Iris pigment epithelial cell (primary cell): ENCODE results near the gene FOXD3.
A peak's percentile ranks its signal among the peaks of the same experiment; 100 is the strongest.

Source experiments
- DNase-seq: peaks from one replicate; pipeline ENCODE4 v3.0.0-alpha.2; 2011; ENCODE audit warnings: low read depth

FOXD3 gene

GRCh38 chr1:63322114-63322943, at the start of gene FOXD3:
Gene FOXD3 (plus strand): TSS chr1:63322567. CDS start chr1:63323059, 492 bp downstream.
- no peak for DNase-seq

DNA sequence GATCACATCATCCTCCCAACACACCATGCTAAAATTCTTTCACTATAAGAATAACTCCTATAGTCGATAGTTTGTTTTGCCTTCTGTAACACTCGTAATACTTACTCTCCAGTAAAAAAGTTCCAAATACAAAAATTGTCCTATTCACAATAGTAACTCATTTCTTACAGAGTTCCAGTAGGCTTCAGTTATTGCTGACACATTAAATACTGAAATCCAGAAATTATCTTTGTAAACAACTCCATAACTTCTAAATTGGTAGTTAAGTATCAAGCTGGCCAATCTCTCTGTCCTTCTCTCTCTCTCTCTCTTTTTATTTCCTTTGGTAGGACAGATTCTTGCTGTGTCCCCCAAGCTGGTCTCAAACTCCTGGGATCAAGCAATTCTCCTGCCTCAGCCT, 49.6 kb upstream of the FOXD3 start:
- DNase-seq = no peak

DNA sequence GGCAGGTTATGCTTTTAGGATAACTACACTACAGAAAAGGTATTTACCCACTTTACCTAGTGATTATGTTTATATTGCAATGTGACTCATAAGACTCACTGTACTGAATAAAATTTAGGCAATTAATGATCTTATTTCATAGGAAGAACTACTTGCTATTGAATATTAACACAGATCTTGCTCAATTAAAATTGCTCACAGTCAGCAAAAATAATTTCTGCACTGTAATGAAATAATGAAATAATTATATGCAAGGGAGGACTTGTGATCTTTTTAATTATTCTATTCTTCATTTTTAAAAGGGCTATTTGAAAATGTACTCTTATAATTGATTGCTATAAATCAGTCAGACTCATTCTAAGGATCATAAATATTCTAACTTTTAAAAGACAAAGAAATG, 48.0 kb upstream of the FOXD3 start:
- DNase-seq = no peak

GRCh38 chr1:63274979-63275378, 47.4 kb upstream of the FOXD3 start:
- no peak for DNase-seq

- DNase-seq = no peak
Measured at GRCh38 chr1:63276624-63277023, 45.7 kb upstream of the FOXD3 start.

DNA sequence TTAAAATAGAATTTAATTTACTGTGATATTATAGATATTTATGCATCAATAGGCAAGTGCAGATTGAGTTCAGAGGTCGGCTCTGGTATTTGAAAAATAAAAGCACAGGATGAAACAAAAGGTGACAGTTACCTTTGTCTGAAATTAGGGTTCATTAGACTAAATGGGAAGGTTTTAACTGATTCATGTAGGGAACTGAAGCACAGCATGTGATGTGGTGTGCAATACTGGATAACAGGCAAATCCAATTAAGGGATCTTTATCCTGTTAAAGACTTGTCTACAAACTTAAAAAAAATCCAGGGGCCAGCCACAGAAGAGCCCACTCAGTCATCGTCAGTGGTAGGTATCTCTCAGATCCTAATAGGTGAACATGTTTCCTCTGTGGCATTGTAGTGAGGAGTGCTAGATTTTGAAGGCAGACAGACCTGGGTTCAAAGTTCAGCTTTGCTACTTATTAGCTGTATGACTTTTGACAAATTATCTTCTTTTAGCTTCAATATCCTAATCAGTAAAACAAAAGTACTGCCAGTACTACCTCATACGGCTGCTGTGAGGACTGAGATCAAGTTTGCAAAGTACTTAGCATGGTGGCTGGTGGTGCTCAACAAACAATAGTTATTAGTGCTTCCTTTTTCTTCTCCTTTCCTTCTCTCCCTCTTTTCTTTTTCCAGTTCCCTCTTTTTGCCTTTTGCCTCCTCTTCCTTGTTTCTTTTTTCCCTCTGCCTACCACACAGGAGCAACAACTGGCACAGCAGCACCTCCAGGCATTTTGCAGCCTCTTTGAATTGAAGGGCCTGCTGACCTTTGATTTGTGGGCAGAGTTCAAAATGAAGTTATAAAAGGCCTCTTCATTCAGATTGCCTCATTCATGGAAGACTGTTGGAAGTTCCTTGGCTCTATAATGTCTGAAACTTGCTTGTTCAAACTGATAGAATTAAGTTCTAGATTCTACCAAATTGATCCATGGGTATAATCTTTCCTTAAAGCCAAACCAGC, 44.9 kb upstream of the FOXD3 start:
- no peak for DNase-seq

GRCh38 chr1:63281753-63282152, 40.6 kb upstream of the FOXD3 start:
- no peak for DNase-seq

DNA sequence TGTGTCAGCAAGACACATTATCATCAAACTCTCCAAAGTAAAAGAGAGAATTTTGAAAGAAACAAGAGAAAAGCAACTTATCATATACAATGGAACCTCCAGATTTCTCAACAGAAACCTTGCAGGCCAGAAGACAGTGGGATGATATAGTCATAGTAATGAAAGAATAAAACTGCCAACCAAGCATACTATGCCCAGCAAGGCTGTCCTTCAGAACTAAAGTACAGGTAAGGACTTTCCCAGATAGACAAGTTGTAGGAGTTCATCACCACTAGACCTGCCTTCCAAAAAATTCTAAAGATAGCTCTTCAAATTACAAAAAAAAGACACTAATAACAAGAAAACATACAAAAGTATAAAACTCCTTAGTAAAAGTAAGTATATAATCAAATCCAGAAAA, 33.2 kb upstream of the FOXD3 start:
- DNase-seq = no peak

DNA sequence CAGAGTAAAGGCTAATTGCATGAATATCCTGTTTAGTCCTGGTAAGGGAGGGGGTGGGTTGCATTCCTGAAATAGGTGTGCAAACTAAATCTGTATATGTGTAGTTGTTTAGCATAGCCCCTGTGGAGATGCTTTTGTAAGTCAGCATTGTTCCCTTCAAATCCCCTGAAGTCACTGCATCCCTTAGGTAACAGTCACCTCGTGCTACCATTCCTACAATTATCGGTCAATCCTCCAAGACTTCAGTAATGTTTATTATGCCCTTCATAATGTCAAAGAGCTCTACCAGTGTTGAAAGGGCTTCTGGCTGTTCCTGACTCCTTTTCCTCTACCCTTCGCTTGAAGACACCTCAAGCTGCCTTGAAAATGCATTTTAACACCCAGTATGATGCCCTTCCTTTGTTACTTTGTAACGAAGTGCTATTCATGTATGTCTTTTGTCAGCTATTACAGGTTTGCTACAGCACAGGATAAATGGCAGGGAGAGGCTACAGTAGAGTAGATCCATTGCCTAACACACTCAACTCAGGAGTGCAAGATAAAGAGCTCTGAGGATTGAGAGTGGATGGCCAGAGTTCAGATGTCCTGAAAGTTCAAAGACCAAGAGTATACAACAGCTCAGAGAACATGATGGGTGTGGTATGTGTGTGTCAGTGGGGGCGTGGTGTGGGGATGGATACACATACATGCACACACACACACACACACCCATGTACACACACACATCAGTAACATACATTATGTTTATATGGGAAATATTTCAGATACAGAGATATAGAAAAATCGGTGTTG, 27.4 kb upstream of the FOXD3 start:
- DNase-seq = no peak

- DNase-seq = no peak
Measured at GRCh38 chr1:63304410-63304809, 18.0 kb upstream of the FOXD3 start.

- DNase-seq = no peak
Measured at GRCh38 chr1:63305043-63305442, 17.3 kb upstream of the FOXD3 start.

- no peak for DNase-seq
Measured at GRCh38 chr1:63307196-63307794, 15.1 kb upstream of the FOXD3 start.

DNA sequence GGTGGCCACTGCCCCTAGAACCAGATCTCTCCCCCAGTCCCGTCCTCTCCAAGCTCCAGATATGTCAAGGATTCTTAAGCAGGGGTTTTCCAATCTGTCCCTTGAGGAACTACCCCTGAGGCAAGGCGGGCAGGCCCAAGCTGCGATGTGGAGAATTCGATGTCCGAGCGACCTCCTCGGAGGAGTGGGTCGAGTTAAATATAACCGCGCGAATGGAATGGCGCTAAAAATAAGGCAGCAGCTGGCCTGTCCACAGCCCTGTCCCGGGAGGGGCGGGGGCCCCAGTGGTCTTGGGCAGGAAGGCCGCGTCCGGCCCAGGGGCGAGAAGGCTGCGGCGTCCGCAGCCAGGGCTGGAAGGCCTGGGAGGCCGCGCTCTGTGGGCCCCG, 5.8 kb upstream of the FOXD3 start:
- no peak for DNase-seq

- DNase-seq = peak; percentile 47
Measured at GRCh38 chr1:63316984-63317816, 5.2 kb upstream of the FOXD3 start.

DNA sequence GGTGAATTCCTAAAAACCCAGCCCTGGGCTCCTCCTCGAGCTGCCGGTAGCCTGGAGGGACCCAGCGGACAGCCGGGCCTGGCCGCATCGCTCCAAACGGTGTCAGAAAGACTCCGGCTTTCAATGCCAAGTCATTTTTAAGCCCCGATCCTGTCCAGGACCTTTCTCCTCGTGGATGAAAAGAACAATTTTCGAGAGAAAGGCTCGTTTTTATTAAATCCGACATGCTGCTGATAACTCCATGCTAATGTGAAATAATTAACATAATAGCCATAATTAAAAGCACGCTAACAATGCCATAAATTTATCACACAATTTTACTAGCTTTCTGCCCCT, 4.6 kb upstream of the FOXD3 start:
- DNase-seq = no peak

DNA sequence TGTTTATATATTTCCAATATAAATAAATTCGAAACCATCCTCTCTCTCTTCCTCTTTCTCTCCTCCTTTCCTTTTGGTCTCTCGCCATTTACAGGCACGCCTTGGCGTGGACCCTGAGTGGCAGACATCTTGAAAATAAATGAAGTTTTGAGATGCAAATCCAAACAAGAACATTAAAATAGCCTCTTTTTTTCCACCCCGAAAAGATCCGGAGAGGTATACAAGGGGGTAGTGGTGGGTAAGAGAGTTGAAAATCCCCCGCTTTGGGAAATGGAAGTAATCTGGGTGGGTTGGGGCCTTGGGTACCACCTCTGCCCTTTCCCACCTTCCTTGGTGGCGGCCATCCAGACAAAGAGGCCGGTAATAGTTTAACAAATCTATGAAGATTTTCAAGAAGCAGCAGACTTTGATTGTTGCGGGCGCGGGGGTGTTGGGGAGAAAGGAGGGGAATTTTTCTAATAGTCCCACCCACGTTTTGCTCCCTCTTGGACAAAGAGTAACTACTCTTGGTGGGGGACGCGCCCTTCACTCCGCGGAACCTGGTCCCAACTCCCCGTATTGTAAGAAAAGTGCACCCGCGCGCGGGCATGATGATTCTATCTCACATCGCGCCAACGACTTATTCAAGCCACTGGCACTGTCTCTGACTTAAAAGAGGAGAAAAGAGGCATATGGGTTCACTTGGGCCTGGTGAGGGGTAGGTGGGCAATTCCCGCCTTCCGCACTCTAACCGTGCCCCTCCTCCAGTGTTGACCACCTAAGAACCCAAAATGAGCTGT, 4.0 kb upstream of the FOXD3 start:
- DNase-seq = no peak

DNA sequence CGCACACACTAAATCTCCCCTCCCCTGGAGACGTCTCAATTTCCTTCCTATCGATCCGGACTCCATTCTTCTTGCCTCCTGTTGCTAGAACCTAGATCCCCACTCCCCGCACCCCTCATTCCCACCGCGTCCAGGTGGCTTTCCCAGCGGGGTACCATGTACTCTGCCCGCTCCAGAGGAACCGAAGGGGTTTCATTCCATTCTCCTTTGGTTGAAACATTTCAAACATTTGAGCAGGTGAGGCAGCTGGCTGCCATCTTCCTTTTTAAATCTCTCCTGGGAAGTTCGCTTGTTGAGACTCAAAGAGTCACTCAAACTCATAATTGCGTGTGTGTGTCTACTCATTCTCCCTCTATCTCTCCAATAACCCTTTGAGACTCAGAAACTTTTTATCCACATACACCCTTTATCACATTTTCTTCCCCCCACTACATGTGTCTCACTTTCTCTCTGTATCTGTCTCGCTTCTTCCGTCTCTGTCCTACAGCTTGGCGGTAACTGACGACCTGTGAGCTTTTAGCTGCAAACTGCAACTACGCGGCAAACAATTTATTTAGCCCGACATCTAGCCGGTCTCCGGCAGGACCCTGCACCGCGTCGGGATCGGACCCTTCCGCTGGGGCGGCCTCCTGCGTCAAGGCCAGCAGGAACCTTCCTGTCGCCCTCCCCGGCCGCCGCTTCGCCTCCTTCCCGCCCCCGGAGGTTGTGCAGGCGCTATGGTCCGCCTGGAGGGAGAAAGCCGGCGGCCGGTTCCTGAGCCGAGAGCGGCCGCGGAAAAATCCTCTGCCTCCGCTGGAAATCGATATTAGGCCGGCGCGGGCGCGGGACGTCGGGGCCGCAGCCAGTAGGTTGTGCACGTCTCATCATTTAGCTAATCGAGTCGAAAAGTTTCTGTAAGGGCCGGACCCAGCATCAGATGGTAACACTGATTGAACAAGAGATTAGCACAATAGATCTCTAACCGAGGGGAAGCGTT, 3.0 kb upstream of the FOXD3 start:
- no peak for DNase-seq

DNA sequence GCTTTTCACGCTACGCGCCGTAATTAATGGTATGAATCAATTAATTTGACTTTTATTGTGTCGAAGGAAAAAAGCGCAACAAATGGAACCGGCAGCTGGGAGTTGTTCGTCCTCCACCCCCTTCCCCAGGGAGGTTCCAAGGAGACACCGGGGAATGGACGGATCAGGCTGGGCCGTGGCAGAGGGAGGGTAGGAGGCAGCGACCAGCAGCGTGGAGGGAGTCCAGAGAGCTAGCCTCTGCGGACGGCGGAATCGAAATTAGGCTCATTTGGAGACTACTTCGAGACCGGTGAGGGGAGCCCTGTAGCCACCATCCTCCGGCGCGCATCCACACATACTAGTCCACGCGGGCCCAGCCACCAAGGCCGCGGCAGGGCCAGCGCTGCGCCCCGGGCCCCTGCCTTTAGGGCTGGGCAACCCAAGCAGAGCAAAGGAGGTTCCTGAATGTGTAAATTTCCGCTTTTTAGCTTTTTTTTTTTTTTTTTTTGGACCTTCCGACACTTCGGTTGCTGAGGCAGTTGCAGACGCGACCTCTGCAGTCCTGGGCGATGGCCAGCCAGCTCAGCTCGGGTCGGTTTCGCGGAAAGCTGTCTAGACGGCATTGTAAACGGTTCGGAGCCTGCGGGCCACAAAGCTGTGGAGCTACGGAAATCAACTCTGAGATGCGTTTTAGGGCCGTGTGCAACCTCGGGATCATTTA, 2.2 kb upstream of the FOXD3 start:
- no peak for DNase-seq
